Measurements from ENCODE around the gene BCL2L13. TPM values are rescaled to one million over a fixed set of nuclear protein-coding genes. Genes with fewer than 3 reads are reported as not detected.

BCL2L13 gene
- total RNA-seq, 1 donor, result 64.3 TPM

- no peak for DNase-seq (ENCODE audit: low read depth)
- H3K4me3 ChIP-seq (ENCODE audit: low read depth, low read length), result no peak overlapping the region
- no peak for TF ChIP-seq CTCF (IDR thresholded peaks at IDR 0.05; ENCODE audit: insufficient read depth, low read depth, low read length)
Measured at GRCh38 chr22:17598318-17598717, 40.2 kb upstream of the BCL2L13 start.

DNA sequence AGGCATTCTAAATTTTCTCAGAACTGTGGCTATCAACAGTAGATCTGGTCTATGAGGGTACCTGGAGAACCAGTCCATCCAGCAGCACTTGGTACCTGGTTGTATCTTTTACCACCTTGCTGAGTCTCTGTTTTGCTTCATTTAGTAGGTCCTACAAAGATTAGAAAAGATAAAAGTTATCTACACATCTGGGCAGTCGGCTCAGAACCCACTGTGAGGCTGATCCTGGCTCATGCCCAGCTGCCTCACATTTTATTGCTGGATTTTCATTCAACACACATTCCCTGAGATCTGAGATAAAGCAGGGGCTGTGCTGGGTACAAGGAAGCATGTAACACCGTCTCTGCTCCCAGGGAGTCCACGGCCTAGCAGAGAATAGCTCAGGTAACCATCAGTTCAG is 37.5 kb upstream of the BCL2L13 start:
- peak; percentile 59 for DNase-seq (ENCODE audit: low read depth)
- no peak for TF ChIP-seq CTCF (IDR thresholded peaks at IDR 0.05; ENCODE audit: insufficient read depth, low read depth, low read length)
- H3K4me3 ChIP-seq (ENCODE audit: low read depth, low read length), result no peak overlapping the region

DNA sequence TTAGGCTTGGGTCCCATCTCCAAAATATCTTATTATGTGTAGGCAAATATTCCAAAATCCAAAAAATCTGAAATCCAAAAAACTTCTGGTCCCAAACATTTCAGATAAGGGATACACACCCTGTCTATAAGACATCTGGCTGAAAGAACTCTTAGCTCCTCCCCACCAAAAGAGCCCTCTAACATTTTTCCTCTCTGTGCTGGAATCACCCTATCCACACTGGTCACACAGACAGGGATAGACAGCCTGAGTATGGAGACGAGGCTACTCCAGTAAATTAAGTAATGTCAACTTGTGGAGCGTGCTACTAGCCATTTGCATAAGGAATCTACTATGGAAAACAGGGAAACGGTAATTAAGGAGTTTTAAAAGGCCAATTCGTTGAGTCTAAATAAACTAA is 34.9 kb upstream of the BCL2L13 start:
- H3K4me3 ChIP-seq (ENCODE audit: low read depth, low read length), result no peak overlapping the region
- TF ChIP-seq CTCF (IDR thresholded peaks at IDR 0.05; ENCODE audit: insufficient read depth, low read depth, low read length), result no peak
- DNase-seq (ENCODE audit: low read depth), result no peak

- no peak overlapping the region for H3K4me3 ChIP-seq (ENCODE audit: low read depth, low read length)
- no peak for TF ChIP-seq CTCF (IDR thresholded peaks at IDR 0.05; ENCODE audit: insufficient read depth, low read depth, low read length)
- peak; percentile 53 for DNase-seq (ENCODE audit: low read depth)
Measured at GRCh38 chr22:17606496-17606895, 32.1 kb upstream of the BCL2L13 start.

DNA sequence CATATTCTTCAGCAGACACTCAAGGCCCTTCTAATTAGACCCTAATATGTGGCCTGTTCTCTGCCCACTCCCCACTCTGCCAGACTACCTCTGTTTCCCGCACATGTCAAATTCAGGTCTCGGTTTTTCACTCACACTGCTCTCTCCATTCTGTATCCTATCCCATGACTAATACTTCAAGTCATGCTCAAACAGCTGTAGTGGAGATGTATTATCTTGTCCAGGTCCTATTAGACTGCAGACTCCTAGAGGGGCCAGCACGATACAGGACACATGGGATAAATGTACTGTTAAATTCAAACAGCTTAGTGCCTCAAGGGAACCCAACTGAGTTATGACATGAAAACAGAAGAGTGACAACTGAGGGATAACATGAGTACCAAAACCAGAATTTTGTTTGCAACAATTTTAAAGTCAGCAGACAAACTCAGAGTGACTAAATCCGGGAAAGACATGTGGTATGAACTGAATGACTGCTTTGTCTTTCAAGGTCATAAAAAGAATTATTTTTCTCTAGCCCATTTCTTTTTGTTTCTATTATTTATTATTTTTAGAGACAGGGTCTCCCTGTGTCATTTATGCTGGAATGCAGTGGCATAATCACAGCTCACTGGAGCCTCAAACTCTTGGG is 30.6 kb upstream of the BCL2L13 start:
- no peak for TF ChIP-seq CTCF (IDR thresholded peaks at IDR 0.05; ENCODE audit: insufficient read depth, low read depth, low read length)
- DNase-seq (ENCODE audit: low read depth), result no peak
- no peak overlapping the region for H3K4me3 ChIP-seq (ENCODE audit: low read depth, low read length)

- no peak overlapping the region for H3K4me3 ChIP-seq (ENCODE audit: low read depth, low read length)
- TF ChIP-seq CTCF (IDR thresholded peaks at IDR 0.05; ENCODE audit: insufficient read depth, low read depth, low read length), result no peak
- DNase-seq (ENCODE audit: low read depth), result no peak
Measured at GRCh38 chr22:17612057-17612456, 26.5 kb upstream of the BCL2L13 start.

GRCh38 chr22:17613280-17613679 is 25.3 kb upstream of the BCL2L13 start:
- no peak for DNase-seq (ENCODE audit: low read depth)
- no peak for TF ChIP-seq CTCF (IDR thresholded peaks at IDR 0.05; ENCODE audit: insufficient read depth, low read depth, low read length)
- H3K4me3 ChIP-seq (ENCODE audit: low read depth, low read length), result no peak overlapping the region
